PC-9 (cell line): Measurements from ENCODE around the gene CPNE4. TPM values are rescaled to one million over a fixed set of nuclear protein-coding genes. Genes with fewer than 3 reads are reported as not detected.

ENCODE experiments used
- BruUV-seq: library from RNA; stranded (reverse); fragments of 400-500 nt; replicated peaks from 2 replicates; lab custom pipeline; 2021; lab: Mats Ljungman, UMichigan
- CTCF ChIA-PET: fragments of 300-600 bp; sonication (Branson Sonifier 250); formaldehyde crosslinking; loops from one replicate; lab custom pipeline; 2022; ENCODE audit warnings: antibody characterized with exemption; lab: Charles Lee
- POLR2A ChIA-PET: fragments of 300-600 bp; sonication (Branson Sonifier 250); formaldehyde crosslinking; loops from one replicate; lab custom pipeline; 2022; ENCODE audit warnings: antibody characterized with exemption; ENCODE audit not compliant: unreplicated experiment; lab: Charles Lee
- DNase-seq, 2 experiments: peaks; one replicate each; pipeline versions ENCODE4 v3.0.0 to v3.0.0-alpha.2; 2015 to 2022; ENCODE audit warnings: mixed read lengths in 1 of 2
- H2AFZ ChIP-seq: fragments of 200-600 bp; sonication (generic); 2 replicates; pipeline ENCODE4 v1.8.1; 2017; ENCODE audit warnings: antibody characterized with exemption
- H3F3A ChIP-seq: fragments of 200-600 bp; sonication (generic); 2 replicates; pipeline ENCODE4 v1.8.1; 2017; ENCODE audit warnings: antibody characterized with exemption, mild to moderate bottlenecking, low read depth; ENCODE audit not compliant: insufficient read depth
- H3K27ac ChIP-seq: fragments of 200-600 bp; sonication (generic); 2 replicates; pipeline ENCODE4 v1.6.1; 2016; ENCODE audit warnings: mixed run types
- H3K27me3 ChIP-seq: fragments of 200-600 bp; sonication (generic); 2 replicates; pipeline ENCODE4 v1.6.1; 2016; ENCODE audit warnings: low read depth, mixed run types; ENCODE audit not compliant: insufficient read depth
- H3K36me3 ChIP-seq: fragments of 200-600 bp; sonication (generic); 2 replicates; pipeline ENCODE4 v1.6.1; 2016; ENCODE audit warnings: low read depth, mixed run types
- H3K4me1 ChIP-seq: fragments of 200-600 bp; sonication (generic); replicated peaks from 2 replicates; pipeline ENCODE4 v1.6.1; 2016; ENCODE audit warnings: mixed run types; ENCODE audit not compliant: insufficient read depth
- H3K4me2 ChIP-seq: fragments of 200-600 bp; sonication (generic); 2 replicates; pipeline ENCODE4 v1.6.1; 2017; ENCODE audit warnings: mixed run types
- H3K4me3 ChIP-seq: fragments of 200-600 bp; sonication (generic); 2 replicates; pipeline ENCODE4 v1.6.1; 2016; ENCODE audit warnings: mixed run types
- H3K79me2 ChIP-seq: fragments of 200-600 bp; sonication (generic); 2 replicates; pipeline ENCODE4 v1.6.1; 2017; ENCODE audit warnings: low read depth, mixed run types
- H3K9me2 ChIP-seq: fragments of 200-600 bp; sonication (generic); 2 replicates; pipeline ENCODE4 v1.8.1; 2017; ENCODE audit warnings: mild to moderate bottlenecking; ENCODE audit not compliant: insufficient read depth
- H3K9me3 ChIP-seq: fragments of 200-600 bp; sonication (generic); 2 replicates; pipeline ENCODE4 v1.8.1; 2016; ENCODE audit warnings: low read depth; ENCODE audit not compliant: insufficient read depth
- H4K20me1 ChIP-seq: fragments of 200-600 bp; sonication (generic); 2 replicates; pipeline ENCODE4 v1.8.1; 2017; ENCODE audit not compliant: insufficient read depth
- CTCF ChIP-seq: fragments of 200-600 bp; sonication (generic); conservative IDR thresholded peaks from 2 replicates; pipeline ENCODE4 v1.6.1; 2017; ENCODE audit warnings: mixed run types, antibody characterized with exemption, mild to moderate bottlenecking, moderate library complexity
- EZH2 ChIP-seq: fragments of 200-600 bp; sonication (generic); IDR thresholded peaks from 2 replicates; pipeline ENCODE4 v1.8.0; 2017; ENCODE audit warnings: antibody characterized with exemption, low read depth
- intact Hi-C: fragments of 100-400 bp; cut with micrococcal nuclease; formaldehyde crosslinking; loops from one replicate; pipeline ENCODE4 v1.10.0; 2022; ENCODE audit not compliant: unreplicated experiment
- total RNA-seq: library from RNA; stranded (reverse); gene quantifications from 2 replicates; pipeline ENCODE4 v1.2.3, GENCODE V29; 2021

CPNE4 gene
- total RNA-seq, 1 experiment from 2014 or later: 0.22 TPM

- Histone ChIP-seq H4K20me1 (no peaks in the 10 kb centered on the region), H2AFZ (no peak overlapping the region), H3K9me3 (no peaks in the 10 kb centered on the region), H3F3A (no peaks in the 10 kb centered on the region), H3K27me3 (no peaks in the 10 kb centered on the region), H3K4me2 (no peak overlapping the region), H3K9me2 (0 out of 2 replicates have a peak, but pooled peaks cover 5% of the 10 kb centered on the region), H3K36me3 (no peaks in the 10 kb centered on the region), H3K79me2 (no peaks in the 10 kb centered on the region), H3K27ac (no peak overlapping the region), H3K4me1 (peaks cover 20% of the 10 kb centered on the region), H3K4me3 (no peak overlapping the region)
- DNase-seq: no peak
- intact Hi-C loops: no loop called here
- TF ChIP-seq CTCF: no peak
- CTCF ChIA-PET: no interaction called here
- BruUV-seq: no TSS peak
- POLR2A ChIA-PET: no interaction called here
These were observed 379.6 kb downstream of the CPNE4 start for GRCh38 chr3:131655070-131655690.

GRCh38 chr3:131645638-131646037 lies 389.2 kb downstream of the CPNE4 start:
- Histone ChIP-seq H3K4me2 (no peak overlapping the region), H2AFZ (no peak overlapping the region), H3K27ac (no peak overlapping the region), H3K27me3 (no peaks in the 10 kb centered on the region), H3K9me3 (no peaks in the 10 kb centered on the region), H4K20me1 (no peaks in the 10 kb centered on the region), H3K36me3 (no peaks in the 10 kb centered on the region), H3K9me2 (no peaks in the 10 kb centered on the region), H3F3A (no peaks in the 10 kb centered on the region), H3K4me3 (no peak overlapping the region), H3K79me2 (no peaks in the 10 kb centered on the region), H3K4me1 (no peaks in the 10 kb centered on the region)
- CTCF ChIA-PET: no interaction called here
- BruUV-seq: no TSS peak
- intact Hi-C loops: no loop called here
- POLR2A ChIA-PET: no interaction called here
- TF ChIP-seq CTCF (no peak), EZH2 (no peak)
- DNase-seq: no peak

- Histone ChIP-seq H3K4me1 (no peaks in the 10 kb centered on the region), H3K27ac (no peak overlapping the region), H2AFZ (no peak overlapping the region), H3K4me2 (no peak overlapping the region), H3K4me3 (no peak overlapping the region), H3F3A (no peaks in the 10 kb centered on the region), H3K79me2 (no peaks in the 10 kb centered on the region), H4K20me1 (no peaks in the 10 kb centered on the region), H3K9me3 (no peaks in the 10 kb centered on the region), H3K9me2 (no peaks in the 10 kb centered on the region), H3K27me3 (no peaks in the 10 kb centered on the region), H3K36me3 (no peaks in the 10 kb centered on the region)
- POLR2A ChIA-PET: no interaction called here
- DNase-seq: no peak
- TF ChIP-seq EZH2 (no peak), CTCF (no peak)
- BruUV-seq: no TSS peak
- intact Hi-C loops: no loop called here
- CTCF ChIA-PET: no interaction called here
These were observed 398.5 kb downstream of the CPNE4 start for GRCh38 chr3:131636266-131636775.
